ENCODE results near the gene NMRK1.

Gene NMRK1

DNA sequence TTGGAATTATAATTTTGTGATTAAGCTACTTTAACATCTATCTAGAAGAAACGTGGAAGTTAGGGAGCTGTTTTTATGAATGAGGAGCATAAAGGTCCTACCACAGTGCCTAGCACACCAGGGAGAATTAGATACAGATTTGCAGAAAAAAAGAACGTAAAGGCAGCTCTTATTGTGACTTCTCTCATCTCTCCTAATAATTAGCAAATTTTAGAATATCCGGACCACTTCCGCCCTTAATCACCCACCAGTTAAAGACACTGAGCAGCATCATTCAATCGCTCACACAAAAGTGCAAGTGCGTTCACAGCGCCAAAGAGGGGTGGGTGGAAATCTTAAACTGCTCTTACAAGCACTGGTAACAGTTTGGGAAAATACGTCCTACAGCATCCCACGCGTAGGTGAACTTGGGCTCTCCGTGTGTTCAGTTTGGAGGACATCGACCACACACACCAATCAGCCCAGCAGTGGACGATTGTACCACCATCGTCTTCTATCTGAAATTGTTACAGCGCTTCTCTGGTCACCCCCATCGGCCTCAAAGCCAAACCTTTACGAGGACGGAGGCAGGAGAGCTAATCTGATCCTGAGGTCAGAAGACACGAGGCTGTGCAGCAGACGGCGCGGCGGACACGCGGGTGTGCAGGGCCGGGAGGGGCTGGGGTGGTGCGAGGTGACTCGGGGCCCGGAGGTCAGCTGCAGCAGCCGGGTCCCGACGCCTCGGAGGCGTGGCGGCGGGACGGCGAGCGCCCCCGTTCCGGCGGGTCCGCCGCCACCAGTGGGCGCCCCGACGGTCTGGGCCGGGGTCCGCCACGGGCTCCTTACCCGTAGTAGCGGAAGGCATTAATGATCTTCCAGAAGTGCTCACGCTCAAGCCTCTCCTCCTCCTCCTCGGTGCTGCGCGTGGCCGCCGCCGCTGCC is 60.5 kb downstream of the NMRK1 start:
- in situ Hi-C loops (cut with HindIII; ENCODE audit: low pct_ligation_motif_present, low sequenced_read_pairs) = no loop called here
- TF ChIP-seq, protein P1, sequence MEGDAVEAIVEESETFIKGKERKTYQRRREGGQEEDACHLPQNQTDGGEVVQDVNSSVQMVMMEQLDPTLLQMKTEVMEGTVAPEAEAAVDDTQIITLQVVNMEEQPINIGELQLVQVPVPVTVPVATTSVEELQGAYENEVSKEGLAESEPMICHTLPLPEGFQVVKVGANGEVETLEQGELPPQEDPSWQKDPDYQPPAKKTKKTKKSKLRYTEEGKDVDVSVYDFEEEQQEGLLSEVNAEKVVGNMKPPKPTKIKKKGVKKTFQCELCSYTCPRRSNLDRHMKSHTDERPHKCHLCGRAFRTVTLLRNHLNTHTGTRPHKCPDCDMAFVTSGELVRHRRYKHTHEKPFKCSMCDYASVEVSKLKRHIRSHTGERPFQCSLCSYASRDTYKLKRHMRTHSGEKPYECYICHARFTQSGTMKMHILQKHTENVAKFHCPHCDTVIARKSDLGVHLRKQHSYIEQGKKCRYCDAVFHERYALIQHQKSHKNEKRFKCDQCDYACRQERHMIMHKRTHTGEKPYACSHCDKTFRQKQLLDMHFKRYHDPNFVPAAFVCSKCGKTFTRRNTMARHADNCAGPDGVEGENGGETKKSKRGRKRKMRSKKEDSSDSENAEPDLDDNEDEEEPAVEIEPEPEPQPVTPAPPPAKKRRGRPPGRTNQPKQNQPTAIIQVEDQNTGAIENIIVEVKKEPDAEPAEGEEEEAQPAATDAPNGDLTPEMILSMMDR (IDR thresholded peaks at IDR 0.05; ENCODE audit: low read depth, low read length, missing control alignments) = no peak
- H3K4me3 ChIP-seq (ENCODE audit: low read depth, low read length) = peak overlapping the region; percentile 82
- DNase-seq = peak; percentile 27
- no peaks in the 10 kb centered on the region for H3K36me3 ChIP-seq (replicated peaks)
- peak overlapping the region; percentile 53 for H3K27ac ChIP-seq
- no peaks in the 10 kb centered on the region for H3K27me3 ChIP-seq (replicated peaks)

DNA sequence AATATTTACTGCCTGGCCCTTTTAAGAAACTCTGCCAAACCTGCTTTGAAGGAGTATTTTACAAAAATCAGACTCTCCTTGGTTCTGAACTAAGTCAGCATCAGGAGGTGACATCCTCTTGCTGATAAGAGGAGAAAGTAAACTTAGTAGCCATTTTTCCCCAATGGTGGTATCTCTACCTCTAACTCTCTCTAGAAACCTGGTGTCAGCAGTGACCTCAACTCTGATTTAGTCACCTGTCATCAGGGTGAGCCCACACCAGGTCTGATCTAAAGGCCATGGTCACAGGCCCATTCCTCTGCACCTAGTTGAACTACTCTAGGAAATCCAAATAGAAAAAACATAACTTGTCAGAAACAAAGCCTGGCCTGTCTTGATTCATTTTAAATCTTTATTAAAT is 64.1 kb downstream of the NMRK1 start:
- in situ Hi-C loops (cut with HindIII; ENCODE audit: low pct_ligation_motif_present, low sequenced_read_pairs) = no loop called here
- H3K36me3 ChIP-seq (replicated peaks) = no peaks in the 10 kb centered on the region
- TF ChIP-seq, protein P1 (IDR thresholded peaks at IDR 0.05; ENCODE audit: low read depth, low read length, missing control alignments) = no peak
- H3K27ac ChIP-seq = no peak overlapping the region
- no peak overlapping the region for H3K4me3 ChIP-seq (ENCODE audit: low read depth, low read length)
- no peaks in the 10 kb centered on the region for H3K27me3 ChIP-seq (replicated peaks)
- DNase-seq = no peak

DNA sequence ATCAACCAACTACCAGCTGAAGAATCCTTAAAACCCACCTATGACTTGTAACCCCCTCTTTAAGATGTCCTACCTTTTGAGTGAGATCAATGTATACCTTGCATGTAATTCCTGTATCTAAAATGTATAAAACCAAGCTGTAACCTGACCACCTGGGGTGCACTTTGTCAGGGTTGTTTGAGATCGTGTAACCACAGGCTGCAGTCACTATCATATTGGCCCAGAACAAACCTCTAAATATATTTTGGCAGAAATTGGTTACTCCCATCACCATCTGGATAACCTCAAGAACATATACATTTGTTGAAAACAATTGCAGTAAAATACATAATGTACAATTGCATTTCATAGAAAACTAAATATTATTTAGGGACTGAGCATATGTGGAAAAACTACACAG is 68.3 kb downstream of the NMRK1 start:
- Histone ChIP-seq H3K27me3 (replicated peaks) (no peaks in the 10 kb centered on the region), H3K36me3 (replicated peaks) (no peaks in the 10 kb centered on the region), H3K27ac (no peak overlapping the region), H3K4me3 (ENCODE audit: low read depth, low read length) (no peak overlapping the region)
- no peak for DNase-seq
- in situ Hi-C loops (cut with HindIII; ENCODE audit: low pct_ligation_motif_present, low sequenced_read_pairs) = no loop called here
- TF ChIP-seq, protein P1 (IDR thresholded peaks at IDR 0.05; ENCODE audit: low read depth, low read length, missing control alignments) = no peak

DNA sequence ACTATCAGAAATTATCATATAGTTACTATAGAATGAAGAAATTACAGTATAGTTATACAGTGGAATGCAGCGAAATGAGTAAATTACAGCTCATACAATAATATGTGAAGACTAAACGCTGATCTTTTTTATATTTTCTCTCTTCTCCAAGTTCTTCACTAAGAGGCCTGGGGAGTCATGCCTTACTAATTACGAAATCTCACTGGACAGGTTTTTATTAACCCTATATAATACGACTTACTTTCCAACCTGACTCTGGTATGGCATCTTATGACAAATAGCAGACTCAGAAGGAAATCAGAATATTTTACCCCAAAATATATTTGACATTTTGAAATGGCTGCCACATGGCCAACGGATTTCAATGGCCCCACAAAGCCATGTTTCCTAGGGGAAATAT is 68.9 kb downstream of the NMRK1 start:
- no peak overlapping the region for H3K27ac ChIP-seq
- H3K4me3 ChIP-seq (ENCODE audit: low read depth, low read length) = no peak overlapping the region
- in situ Hi-C loops (cut with HindIII; ENCODE audit: low pct_ligation_motif_present, low sequenced_read_pairs) = no loop called here
- H3K36me3 ChIP-seq (replicated peaks) = no peaks in the 10 kb centered on the region
- TF ChIP-seq, protein P1 (IDR thresholded peaks at IDR 0.05; ENCODE audit: low read depth, low read length, missing control alignments) = no peak
- DNase-seq = no peak
- H3K27me3 ChIP-seq (replicated peaks) = no peaks in the 10 kb centered on the region

DNA sequence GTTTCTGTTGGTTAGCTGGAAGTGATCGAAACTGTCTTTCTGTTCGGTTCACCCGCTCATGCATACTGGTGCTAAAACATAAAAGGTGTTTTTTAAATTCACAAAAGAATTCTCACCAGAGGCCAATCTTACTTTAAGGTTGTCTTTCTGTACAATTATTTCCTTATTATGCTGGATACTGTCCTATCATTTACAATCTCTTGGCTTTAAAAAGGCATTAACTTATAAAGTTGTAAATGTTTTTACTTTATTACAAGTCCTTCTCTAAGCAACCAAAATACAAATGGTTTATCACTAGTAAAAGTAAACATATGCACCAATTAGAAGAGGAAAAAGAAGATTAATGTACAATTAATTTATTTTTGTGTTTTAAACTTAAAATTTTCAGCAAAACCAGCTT is 70.6 kb downstream of the NMRK1 start:
- DNase-seq = no peak
- TF ChIP-seq, protein P1 (IDR thresholded peaks at IDR 0.05; ENCODE audit: low read depth, low read length, missing control alignments) = no peak
- in situ Hi-C loops (cut with HindIII; ENCODE audit: low pct_ligation_motif_present, low sequenced_read_pairs) = no loop called here
- Histone ChIP-seq H3K36me3 (replicated peaks) (no peaks in the 10 kb centered on the region), H3K27ac (no peak overlapping the region), H3K27me3 (replicated peaks) (no peaks in the 10 kb centered on the region), H3K4me3 (ENCODE audit: low read depth, low read length) (no peak overlapping the region)

All from brain microvascular endothelial cell (primary cell).